Right renal pelvis (tissue), 4 donors: ENCODE data around the gene C10orf88. TPM values are rescaled to one million over a fixed set of nuclear protein-coding genes. Genes with fewer than 3 reads are reported as not detected.

ENCODE experiments used
- polyA plus RNA-seq, 4 donors: library from polyadenylated mRNA; unstranded; fragments of 120-200 nt; gene quantifications; one replicate each; pipeline ENCODE4 v1.2.1, GENCODE V29; 2013; ENCODE audit not compliant: insufficient read length in 4 of 4

The C10orf88 gene
- polyA plus RNA-seq, 4 donors: 15.7 to 22.0 (median 19.9) TPM

Other genes with a start within 250 kb of the C10orf88 start
- gene CUZD1, start 108.4 kb downstream of the C10orf88 start, polyA plus RNA-seq: 1 to 10 TPM; 1.1 to 2.3 (median 1.5) TPM
- 1 to 10 TPM; 4.2 to 5.4 (median 4.9) TPM for gene FAM24B, start 74.6 kb downstream of the C10orf88 start, polyA plus RNA-seq
- gene FAM24A, start 43.6 kb downstream of the C10orf88 start, polyA plus RNA-seq: not detected
- 10 to 100 TPM in 1 of 4 donors, 1 to 10 TPM in 3; 8.0 to 10.4 (median 8.3) TPM for gene PSTK, start 26.2 kb upstream of the C10orf88 start, polyA plus RNA-seq
- 10 to 100 TPM; 18.6 to 27.5 (median 25.2) TPM for gene IKZF5, start 54.6 kb upstream of the C10orf88 start, polyA plus RNA-seq
- 10 to 100 TPM; 21.3 to 33.2 (median 27.8) TPM for gene ACADSB, start 54.8 kb upstream of the C10orf88 start, polyA plus RNA-seq
- not detected for gene HMX3, start 181.7 kb upstream of the C10orf88 start, polyA plus RNA-seq
- 1 to 10 TPM; 1.3 to 2.9 (median 1.9) TPM for gene HMX2, start 193.9 kb upstream of the C10orf88 start, polyA plus RNA-seq
- gene BUB3, start 200.2 kb upstream of the C10orf88 start, polyA plus RNA-seq: 100 to 1,000 TPM; 121 to 137 (median 128) TPM